Esophagus muscularis mucosa (tissue), 4 donors: ENCODE results near the gene SYNJ1. TPM values are rescaled to one million over a fixed set of nuclear protein-coding genes. Genes with fewer than 3 reads are reported as not detected.
"Not testable (repeated sequence)": the region's sequence is repeated elsewhere in the genome, so short reads cannot be mapped to it uniquely, and the experiment has no call there.

Experiments
- DNase-seq: peaks from one replicate; pipeline ENCODE4 v3.0.0-alpha.2; 2017; ENCODE audit errors: extremely low spot score
- H3K27ac ChIP-seq, 4 donors: fragments of 200-600 bp; sonication (generic); replicated peaks in 1 of 4; 1 replicate in 3 of 4; 2 replicates in 1 of 4; pipeline ENCODE4 v1.5.1; 2016 to 2019; ENCODE audit warnings: mild to moderate bottlenecking in 1 of 4
- H3K27me3 ChIP-seq, 4 donors: fragments of 200-600 bp; sonication (generic); one replicate each; pipeline versions ENCODE4 v1.5.1 to v1.6.0; 2016 to 2019
- H3K36me3 ChIP-seq, 4 donors: fragments of 200-600 bp; sonication (generic); one replicate each; pipeline ENCODE4 v1.5.1; 2016 to 2019
- H3K4me1 ChIP-seq, 4 donors: fragments of 200-600 bp; sonication (generic); one replicate each; pipeline ENCODE4 v1.5.1; 2016 to 2019
- H3K4me3 ChIP-seq, 4 donors: fragments of 200-600 bp; sonication (generic); 1 replicate in 2 of 4; 2 replicates in 2 of 4; pipeline ENCODE4 v1.5.1; 2016 to 2019; ENCODE audit warnings: mild to moderate bottlenecking in 4 of 4, moderate library complexity in 1 of 4
- H3K9me3 ChIP-seq, 4 donors: fragments of 200-600 bp; sonication (generic); 1 replicate in 3 of 4; 2 replicates in 1 of 4; pipeline ENCODE4 v1.5.1; 2016 to 2019
- EP300 ChIP-seq: sonication (generic); formaldehyde crosslinking; IDR thresholded peaks from one replicate; pipeline ENCODE4 v1.6.1; 2017; ENCODE audit warnings: antibody characterized with exemption
- POLR2A ChIP-seq: fragments of 450-650 bp; IDR thresholded peaks from one replicate; pipeline ENCODE4 v1.6.1; 2017; ENCODE audit warnings: antibody characterized with exemption, moderate library complexity, mild to moderate bottlenecking, low read depth
- POLR2AphosphoS5 ChIP-seq, 2 donors: sonication (generic); formaldehyde crosslinking; IDR thresholded peaks; one replicate each; pipeline ENCODE4 v1.6.1; 2017; ENCODE audit warnings: antibody characterized with exemption in 2 of 2
- WGBS: methylation state at CpG from one replicate; pipeline ENCODE4 v1.1.5; 2018; 5-methylcytosine and 5-hydroxymethylcytosine counted together
- intact Hi-C: fragments of 100-400 bp; cut with DNase I; formaldehyde crosslinking; loops from one replicate; pipeline ENCODE4 v1.15.1; 2023
- total RNA-seq, 4 donors: library from RNA; depleted of rRNA; stranded (reverse); fragments of >200 nt; gene quantifications; one replicate each; pipeline versions ENCODE4 v1.1.0 to v1.2.1, GENCODE V29; 2016
- TF ChIP-seq, protein P1 (sequence below), 3 experiments: fragments of 200-600 bp in 2 of 3; fragments of 450-650 bp in 1 of 3; sonication (generic) in 2 of 3; IDR thresholded peaks; one replicate each; pipeline ENCODE4 v1.5.1; 2017 to 2019; ENCODE audit warnings: antibody characterized with exemption in 3 of 3, mild to moderate bottlenecking in 2 of 3, moderate library complexity in 1 of 3

Gene SYNJ1
- total RNA-seq, 4 donors from 2014 or later, result 8.1 to 9.4 (median 8.5) TPM

DNA sequence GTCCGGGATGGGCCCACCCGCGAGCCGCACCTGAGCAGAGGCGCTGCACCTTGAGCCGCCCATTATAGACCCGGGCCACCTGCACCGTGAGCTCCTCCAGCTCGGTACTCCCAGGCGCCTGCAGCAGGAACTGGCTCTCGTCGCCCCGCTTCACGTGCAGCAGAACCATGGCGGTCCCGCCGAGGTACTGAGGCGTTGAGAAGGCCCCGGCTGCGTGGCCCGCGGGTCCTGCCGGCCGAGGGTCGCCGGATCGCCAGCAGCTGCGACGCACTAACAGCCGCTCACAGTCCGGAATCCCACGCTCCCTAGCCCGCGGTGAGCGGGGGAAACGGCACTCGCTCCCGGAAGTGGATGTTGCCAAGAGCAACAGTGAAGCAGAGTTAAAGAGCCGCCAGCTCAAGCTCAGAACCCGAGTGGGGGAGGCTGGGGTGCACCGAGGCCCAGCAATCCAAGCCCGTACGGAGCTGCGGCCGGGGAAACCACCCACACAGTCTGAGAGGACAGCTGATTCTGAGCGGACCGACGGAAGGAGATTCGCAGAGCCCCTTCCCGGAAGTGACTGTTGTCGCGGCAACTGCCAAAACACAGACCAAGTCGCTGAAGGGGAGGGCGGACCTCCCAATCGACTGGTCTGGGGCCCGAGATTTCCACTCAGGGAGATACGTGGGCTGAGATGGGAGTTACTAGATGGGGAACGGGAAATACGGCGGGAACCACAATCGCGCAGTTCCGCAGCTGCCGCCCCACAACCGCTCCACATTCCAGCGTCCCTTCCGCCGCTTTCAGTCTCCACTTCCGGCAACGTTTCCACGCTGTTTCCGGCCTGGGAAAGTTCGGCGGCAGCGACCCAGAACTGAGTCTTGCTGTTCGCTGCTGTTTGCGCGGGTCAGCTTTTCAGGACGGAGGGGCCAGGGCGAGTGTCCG, 115.5 kb downstream of the SYNJ1 start, which contains the start of gene CFAP298:
Gene CFAP298 (minus strand): TSS at position 303 of the 924 bp plus-strand sequence. CDS start 134 bp downstream, at position 169.
- intact Hi-C loops, result loop anchor here (5.0 kb wide), 1 partner anchor 115 kb away; the partner anchor contains the start of gene SYNJ1
- peak within 1 kb of the TSS; percentile 86 to 92 (median 90) for H3K27ac ChIP-seq
- H3K27me3 ChIP-seq, result peaks cover 0 to 4% (median 0%) of the 10 kb centered on the region in 4 donors
- H3K9me3 ChIP-seq, result no peaks in the 10 kb centered on the region
- H3K4me1 ChIP-seq, result peaks cover 8 to 29% (median 22%) of the 10 kb centered on the region in 4 donors
- H3K36me3 ChIP-seq, result peaks cover 11 to 30% (median 23%) of the 10 kb centered on the region in 4 donors
- under 1% methylated on average over 76 of the region's 81 CpGs for WGBS
- peak within 1 kb of the TSS; percentile 74 to 98 (median 86) for H3K4me3 ChIP-seq
- TF ChIP-seq EP300 (no peak), POLR2AphosphoS5 (IDR thresholded peaks at IDR 0.05) (peak; percentile 61 to 65), POLR2A (no peak)
- DNase-seq, result peak; percentile 97

DNA sequence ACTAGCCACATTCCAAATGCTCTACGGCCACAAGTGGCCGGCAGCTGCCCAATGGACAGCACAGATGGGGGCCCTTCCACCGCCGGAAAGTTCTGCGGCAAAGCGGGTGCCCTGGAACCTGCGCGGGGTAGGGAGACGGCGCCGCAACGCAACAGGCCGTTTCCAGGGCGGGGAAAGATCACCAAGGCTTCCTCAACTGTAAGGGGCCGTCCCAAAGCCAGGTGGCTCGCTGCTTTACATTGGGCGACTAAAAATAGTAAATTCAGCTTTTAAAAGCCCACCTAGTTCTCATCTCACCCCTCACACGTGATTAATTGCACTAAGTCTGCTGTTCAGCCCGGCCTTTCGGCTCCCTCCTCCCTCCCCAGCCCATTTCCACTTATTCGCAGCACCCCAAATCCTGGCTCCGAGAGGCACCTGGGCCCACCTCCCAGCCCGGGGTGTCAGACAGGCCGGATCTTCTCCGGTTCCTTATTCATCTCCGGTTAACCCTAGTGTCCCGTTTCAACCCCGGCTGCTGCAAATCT, 116.3 kb downstream of the SYNJ1 start:
- Histone ChIP-seq H3K36me3 (peaks cover 18 to 38% (median 31%) of the 10 kb centered on the region in 4 donors), H3K27me3 (peaks cover 0 to 4% (median 0%) of the 10 kb centered on the region in 4 donors), H3K27ac (peak overlapping the region; percentile 86 to 92 (median 90)), H3K4me3 (peak overlapping the region; percentile 74 to 98 (median 86)), H3K9me3 (no peaks in the 10 kb centered on the region), H3K4me1 (peaks cover 8 to 29% (median 22%) of the 10 kb centered on the region in 4 donors)
- WGBS, result under 1% methylated on average over 24 of the region's 28 CpGs
- TF ChIP-seq POLR2A (no peak), EP300 (no peak), POLR2AphosphoS5 (IDR thresholded peaks at IDR 0.05) (no peak)
- TF ChIP-seq, protein P1, sequence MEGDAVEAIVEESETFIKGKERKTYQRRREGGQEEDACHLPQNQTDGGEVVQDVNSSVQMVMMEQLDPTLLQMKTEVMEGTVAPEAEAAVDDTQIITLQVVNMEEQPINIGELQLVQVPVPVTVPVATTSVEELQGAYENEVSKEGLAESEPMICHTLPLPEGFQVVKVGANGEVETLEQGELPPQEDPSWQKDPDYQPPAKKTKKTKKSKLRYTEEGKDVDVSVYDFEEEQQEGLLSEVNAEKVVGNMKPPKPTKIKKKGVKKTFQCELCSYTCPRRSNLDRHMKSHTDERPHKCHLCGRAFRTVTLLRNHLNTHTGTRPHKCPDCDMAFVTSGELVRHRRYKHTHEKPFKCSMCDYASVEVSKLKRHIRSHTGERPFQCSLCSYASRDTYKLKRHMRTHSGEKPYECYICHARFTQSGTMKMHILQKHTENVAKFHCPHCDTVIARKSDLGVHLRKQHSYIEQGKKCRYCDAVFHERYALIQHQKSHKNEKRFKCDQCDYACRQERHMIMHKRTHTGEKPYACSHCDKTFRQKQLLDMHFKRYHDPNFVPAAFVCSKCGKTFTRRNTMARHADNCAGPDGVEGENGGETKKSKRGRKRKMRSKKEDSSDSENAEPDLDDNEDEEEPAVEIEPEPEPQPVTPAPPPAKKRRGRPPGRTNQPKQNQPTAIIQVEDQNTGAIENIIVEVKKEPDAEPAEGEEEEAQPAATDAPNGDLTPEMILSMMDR (IDR thresholded peaks at IDR 0.05), result no peak
- intact Hi-C loops, result loop anchor here (5.0 kb wide), 1 partner anchor 116 kb away; the partner anchor contains the start of gene SYNJ1
- peak; percentile 50 for DNase-seq

DNA sequence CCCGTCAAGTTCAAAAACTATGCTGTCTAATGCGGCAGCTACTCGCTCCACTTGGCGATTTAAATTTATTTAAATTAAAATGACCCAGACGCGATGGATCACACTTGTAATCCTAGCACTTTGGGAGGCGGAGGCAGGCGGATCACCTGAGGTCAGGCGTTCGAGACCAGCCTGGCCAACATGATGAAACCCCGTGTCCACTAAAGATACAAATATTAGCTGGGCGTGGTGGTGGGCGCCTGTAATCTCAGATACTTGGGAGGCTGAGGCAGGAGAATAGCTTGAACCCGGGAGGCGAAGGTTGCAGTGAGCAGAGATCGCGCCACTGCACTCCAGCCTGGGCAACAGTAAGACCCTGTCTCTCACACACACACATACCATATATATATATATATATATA, 116.9 kb downstream of the SYNJ1 start:
- intact Hi-C loops, result loop anchor here (5.0 kb wide), 1 partner anchor 116 kb away; the partner anchor contains the start of gene SYNJ1
- DNase-seq, result peak; percentile 64
- H3K4me1 ChIP-seq, result peaks cover 8 to 29% (median 22%) of the 10 kb centered on the region in 4 donors
- not testable (repeated sequence) for H3K27ac ChIP-seq, H3K9me3 ChIP-seq, H3K27me3 ChIP-seq
- 80% methylated on average over 17 of the region's 17 CpGs for WGBS
- H3K4me3 ChIP-seq, result peak overlapping the region; percentile 74 to 98 (median 86)
- H3K36me3 ChIP-seq, result peaks cover 18 to 44% (median 37%) of the 10 kb centered on the region in 4 donors

DNA sequence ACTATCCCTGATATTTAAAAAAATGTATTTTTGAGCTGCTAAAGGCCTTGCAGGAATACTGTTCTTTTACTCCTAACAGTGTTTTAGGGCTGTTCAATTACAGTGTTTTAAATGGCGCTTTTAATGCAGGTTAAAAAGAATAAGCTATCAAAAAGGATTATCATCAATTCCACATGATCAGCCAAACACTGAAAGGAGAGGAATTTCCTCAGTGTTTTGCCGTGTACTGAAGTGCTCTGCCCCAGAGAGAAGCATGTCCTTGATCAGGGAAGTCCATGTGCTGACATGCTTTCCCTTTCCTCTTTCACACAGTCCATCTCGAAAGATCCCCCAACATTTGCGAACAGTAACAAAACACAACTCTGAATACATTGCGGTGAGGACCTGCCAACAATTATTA, 119.0 kb downstream of the SYNJ1 start:
- Histone ChIP-seq H3K4me1 (peaks cover 8 to 29% (median 22%) of the 10 kb centered on the region in 4 donors), H3K36me3 (peaks cover 31 to 65% (median 58%) of the 10 kb centered on the region in 4 donors), H3K9me3 (no peaks in the 10 kb centered on the region), H3K27me3 (no peaks in the 10 kb centered on the region), H3K4me3 (no peak overlapping the region), H3K27ac (no peak overlapping the region)
- TF ChIP-seq, protein P1 (IDR thresholded peaks at IDR 0.05), result no peak
- no peak for TF ChIP-seq POLR2AphosphoS5 (IDR thresholded peaks at IDR 0.05)
- no peak for TF ChIP-seq POLR2A
- TF ChIP-seq EP300, result no peak
- 85% methylated on average over 5 of the region's 5 CpGs for WGBS
- intact Hi-C loops, result no loop called here
- DNase-seq, result no peak

DNA sequence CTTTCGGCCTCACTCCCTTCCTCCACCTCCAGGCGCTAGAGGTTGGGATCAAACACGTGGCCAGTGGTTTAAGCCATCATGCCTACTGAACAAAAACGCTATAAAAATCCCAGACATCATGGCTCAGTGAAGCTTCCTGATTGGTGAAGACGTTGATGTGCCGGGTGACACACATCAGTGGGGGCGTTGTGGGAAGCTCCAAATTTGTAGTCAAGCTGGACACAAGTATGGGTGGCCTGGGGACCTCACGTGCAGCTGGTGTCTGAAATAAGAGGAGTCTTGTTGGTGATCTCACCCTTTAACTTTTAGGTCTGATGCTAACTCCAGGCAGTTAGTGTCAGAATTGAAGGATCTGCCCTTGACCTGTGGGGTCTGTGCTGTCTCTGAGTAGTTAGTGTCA, 122.3 kb downstream of the SYNJ1 start:
- DNase-seq, result no peak
- Histone ChIP-seq H3K4me3 (no peak overlapping the region), H3K36me3 (peaks cover 51 to 90% (median 82%) of the 10 kb centered on the region in 4 donors), H3K27me3 (no peaks in the 10 kb centered on the region), H3K4me1 (peaks cover 0 to 12% (median 3%) of the 10 kb centered on the region in 4 donors), H3K27ac (no peak overlapping the region), H3K9me3 (no peaks in the 10 kb centered on the region)
- intact Hi-C loops, result no loop called here
- 92% methylated on average over 7 of the region's 8 CpGs for WGBS
- TF ChIP-seq EP300, result no peak
- no peak for TF ChIP-seq POLR2AphosphoS5 (IDR thresholded peaks at IDR 0.05)
- TF ChIP-seq POLR2A, result no peak
- TF ChIP-seq, protein P1 (IDR thresholded peaks at IDR 0.05), result no peak
